Vagina (tissue), 2 donors: ENCODE data around the gene IMPACT.

Source experiments
- POLR2A ChIP-seq, 2 donors: fragments of 450-650 bp; IDR thresholded peaks; one replicate each; pipeline ENCODE4 v1.6.1; 2017; ENCODE audit warnings: antibody characterized with exemption in 2 of 2, mild to moderate bottlenecking in 2 of 2, moderate library complexity in 2 of 2
- TF ChIP-seq, protein P1 (sequence below), 3 experiments: fragments of 450-650 bp in 2 of 3; fragments of 200-600 bp in 1 of 3; sonication (generic) in 1 of 3; IDR thresholded peaks; one replicate each; pipeline ENCODE4 v1.5.1; 2017 to 2019; ENCODE audit warnings: antibody characterized with exemption in 3 of 3, mild to moderate bottlenecking in 2 of 3, moderate library complexity in 2 of 3

DNA sequence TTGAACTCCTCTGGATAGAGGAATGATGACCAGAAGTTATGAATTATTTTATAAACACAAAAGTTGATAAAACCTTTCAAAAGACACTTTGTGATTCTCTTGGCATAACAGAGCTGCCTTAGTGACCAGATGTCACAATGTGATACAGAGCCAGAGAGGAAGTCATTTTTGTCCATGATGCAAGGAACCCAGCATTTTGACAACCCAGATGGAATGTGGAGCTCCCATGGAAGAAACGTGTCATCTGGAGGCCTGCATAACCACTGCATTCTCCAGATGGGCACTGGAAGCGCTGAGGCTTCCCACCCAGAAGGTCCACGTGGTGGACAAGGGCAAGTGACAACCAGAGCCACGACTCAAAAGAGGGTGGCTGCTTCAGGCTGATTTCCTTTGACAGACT, 64.1 kb downstream of the IMPACT start:
- TF ChIP-seq, protein P1, sequence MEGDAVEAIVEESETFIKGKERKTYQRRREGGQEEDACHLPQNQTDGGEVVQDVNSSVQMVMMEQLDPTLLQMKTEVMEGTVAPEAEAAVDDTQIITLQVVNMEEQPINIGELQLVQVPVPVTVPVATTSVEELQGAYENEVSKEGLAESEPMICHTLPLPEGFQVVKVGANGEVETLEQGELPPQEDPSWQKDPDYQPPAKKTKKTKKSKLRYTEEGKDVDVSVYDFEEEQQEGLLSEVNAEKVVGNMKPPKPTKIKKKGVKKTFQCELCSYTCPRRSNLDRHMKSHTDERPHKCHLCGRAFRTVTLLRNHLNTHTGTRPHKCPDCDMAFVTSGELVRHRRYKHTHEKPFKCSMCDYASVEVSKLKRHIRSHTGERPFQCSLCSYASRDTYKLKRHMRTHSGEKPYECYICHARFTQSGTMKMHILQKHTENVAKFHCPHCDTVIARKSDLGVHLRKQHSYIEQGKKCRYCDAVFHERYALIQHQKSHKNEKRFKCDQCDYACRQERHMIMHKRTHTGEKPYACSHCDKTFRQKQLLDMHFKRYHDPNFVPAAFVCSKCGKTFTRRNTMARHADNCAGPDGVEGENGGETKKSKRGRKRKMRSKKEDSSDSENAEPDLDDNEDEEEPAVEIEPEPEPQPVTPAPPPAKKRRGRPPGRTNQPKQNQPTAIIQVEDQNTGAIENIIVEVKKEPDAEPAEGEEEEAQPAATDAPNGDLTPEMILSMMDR (IDR thresholded peaks at IDR 0.05): no peak
- no peak for TF ChIP-seq POLR2A (IDR thresholded peaks at IDR 0.05)
